Tibial nerve (tissue), 4 donors: Measurements from ENCODE around the gene NDUFS5. TPM values are rescaled to one million over a fixed set of nuclear protein-coding genes. Genes with fewer than 3 reads are reported as not detected.
"Not testable (repeated sequence)": the region's sequence is repeated elsewhere in the genome, so short reads cannot be mapped to it uniquely, and the experiment has no call there.

Experiments
- DNase-seq, 2 donors: peaks; one replicate each; pipeline ENCODE4 v3.0.0-alpha.2; 2019; ENCODE audit warnings: low spot score in 2 of 2
- H3K27ac ChIP-seq, 4 donors: fragments of 200-600 bp; sonication (generic) in 3 of 4; one replicate each; pipeline ENCODE4 v1.5.1; 2017 to 2019; ENCODE audit warnings: mild to moderate bottlenecking in 1 of 4
- H3K27me3 ChIP-seq, 2 donors: fragments of 200-600 bp; sonication (generic) in 1 of 2; one replicate each; pipeline versions ENCODE4 v1.5.1 to v1.6.0; 2017 to 2019
- H3K36me3 ChIP-seq, 3 donors: fragments of 200-600 bp; sonication (generic); one replicate each; pipeline ENCODE4 v1.5.1; 2018 to 2019
- H3K4me1 ChIP-seq, 4 donors: fragments of 200-600 bp; sonication (generic) in 3 of 4; one replicate each; pipeline ENCODE4 v1.5.1; 2017 to 2019
- H3K4me3 ChIP-seq, 4 donors: fragments of 200-600 bp; sonication (generic) in 3 of 4; one replicate each; pipeline ENCODE4 v1.5.1; 2017 to 2019; ENCODE audit warnings: mild to moderate bottlenecking in 1 of 4, moderate library complexity in 1 of 4
- H3K9me3 ChIP-seq, 4 donors: fragments of 200-600 bp; sonication (generic) in 3 of 4; one replicate each; pipeline ENCODE4 v1.5.1; 2017 to 2019
- CTCF ChIP-seq, 5 experiments: fragments of 200-600 bp in 3 of 5; fragments of 450-650 bp in 2 of 5; sonication (generic) in 3 of 5; IDR thresholded peaks; one replicate each; pipeline ENCODE4 v1.5.1; 2016 to 2019; ENCODE audit warnings: antibody characterized with exemption in 5 of 5, mild to moderate bottlenecking in 3 of 5, moderate library complexity in 2 of 5
- EP300 ChIP-seq, 2 donors: sonication (generic); formaldehyde crosslinking; IDR thresholded peaks; one replicate each; pipeline ENCODE4 v1.6.1; 2017; ENCODE audit warnings: antibody characterized with exemption in 2 of 2, mild to moderate bottlenecking in 1 of 2
- POLR2A ChIP-seq, 2 donors: fragments of 450-650 bp; IDR thresholded peaks; one replicate each; pipeline ENCODE4 v1.6.1; 2017; ENCODE audit warnings: antibody characterized with exemption in 2 of 2, mild to moderate bottlenecking in 2 of 2, moderate library complexity in 2 of 2
- WGBS, 2 donors: methylation state at CpG; one replicate each; pipeline ENCODE4 v1.1.5; 2018; 5-methylcytosine and 5-hydroxymethylcytosine counted together
- total RNA-seq, 4 donors: library from RNA; depleted of rRNA; stranded (reverse); fragments of >200 nt; gene quantifications; one replicate each; pipeline ENCODE4 v1.1.0, GENCODE V29; 2016

Gene NDUFS5
- total RNA-seq, 4 donors from 2014 or later: 281 to 424 (median 345) TPM

DNA sequence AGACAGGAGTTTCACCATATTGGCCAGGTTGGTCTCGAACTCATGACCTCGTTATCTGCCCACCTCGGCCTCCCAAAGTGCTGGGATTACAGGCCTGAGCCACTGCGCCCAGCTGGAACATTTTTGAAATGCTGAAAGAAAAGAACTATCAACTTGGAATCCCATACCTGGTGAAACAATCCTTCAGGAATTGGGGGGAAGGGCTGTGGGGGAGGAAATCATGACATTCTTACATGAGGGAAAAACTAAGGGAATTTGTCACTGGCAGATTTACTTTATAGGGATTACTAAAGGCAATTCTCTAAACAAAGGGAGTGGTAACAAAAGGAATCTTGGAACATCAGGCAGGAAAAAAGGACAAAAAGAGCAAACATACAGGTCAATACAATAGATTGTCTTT, 25.8 kb downstream of the NDUFS5 start:
- no peaks in the 10 kb centered on the region for H3K4me1 ChIP-seq
- no peak overlapping the region for H3K27ac ChIP-seq
- no peak for DNase-seq
- H3K4me3 ChIP-seq: no peak overlapping the region
- peaks cover 0 to 34% (median 0%) of the 10 kb centered on the region in 3 donors for H3K36me3 ChIP-seq
- TF ChIP-seq POLR2A (IDR thresholded peaks at IDR 0.05): no peak
- TF ChIP-seq EP300 (IDR thresholded peaks at IDR 0.05): no peak
- no peak for TF ChIP-seq CTCF (IDR thresholded peaks at IDR 0.05)
- H3K9me3 ChIP-seq: no peaks in the 10 kb centered on the region
- H3K27me3 ChIP-seq: no peaks in the 10 kb centered on the region
- WGBS, 2 donors: 92% methylated on average over 4 of the region's 4 CpGs

- not testable (repeated sequence) for H3K4me1 ChIP-seq, H3K27ac ChIP-seq, H3K4me3 ChIP-seq, DNase-seq, H3K9me3 ChIP-seq, H3K27me3 ChIP-seq
- 83 to 85% methylated on average over 8 of the region's 8 CpGs for WGBS, 2 donors
- peaks cover 0 to 20% (median 0%) of the 10 kb centered on the region in 3 donors for H3K36me3 ChIP-seq
Observed at GRCh38 chr1:39055213-39055710, 29.1 kb downstream of the NDUFS5 start.

GRCh38 chr1:39061516-39061915, 35.4 kb downstream of the NDUFS5 start:
- H3K27me3 ChIP-seq, H3K9me3 ChIP-seq, H3K4me1 ChIP-seq, H3K4me3 ChIP-seq, DNase-seq, H3K27ac ChIP-seq: not testable (repeated sequence)
- WGBS, 2 donors: 95% methylated on average over 7 of the region's 7 CpGs
- H3K36me3 ChIP-seq: peaks cover 0 to 31% (median 0%) of the 10 kb centered on the region in 3 donors

DNA sequence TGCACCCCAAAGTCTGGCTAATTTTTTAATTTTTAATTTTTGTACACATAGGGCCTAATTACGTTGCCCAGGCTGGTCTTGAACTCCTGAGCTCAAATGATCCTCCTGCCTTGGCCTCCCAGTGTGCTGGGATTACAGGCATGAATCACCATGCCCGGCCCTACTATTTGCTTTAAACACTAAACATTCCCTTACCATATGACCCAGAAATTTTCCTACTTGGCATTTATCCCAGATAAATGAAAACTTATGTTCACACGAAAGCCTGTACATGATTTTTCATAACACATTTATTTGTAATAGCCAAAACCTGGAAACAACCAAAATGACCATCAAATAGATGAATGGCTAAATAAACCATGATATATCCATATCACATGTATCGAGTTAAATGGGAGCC, 35.8 kb downstream of the NDUFS5 start:
- 71 to 82% methylated on average over 4 of the region's 4 CpGs for WGBS, 2 donors
- TF ChIP-seq CTCF (IDR thresholded peaks at IDR 0.05) (no peak), EP300 (IDR thresholded peaks at IDR 0.05) (no peak), POLR2A (IDR thresholded peaks at IDR 0.05) (no peak)
- no peak for DNase-seq

GRCh38 chr1:39063191-39063590, 37.0 kb downstream of the NDUFS5 start:
- H3K4me3 ChIP-seq: no peak overlapping the region
- no peak overlapping the region for H3K27ac ChIP-seq
- TF ChIP-seq CTCF (IDR thresholded peaks at IDR 0.05) (no peak), POLR2A (IDR thresholded peaks at IDR 0.05) (no peak), EP300 (IDR thresholded peaks at IDR 0.05) (no peak)
- H3K9me3 ChIP-seq: no peaks in the 10 kb centered on the region
- peaks cover 0 to 21% (median 0%) of the 10 kb centered on the region in 3 donors for H3K36me3 ChIP-seq
- H3K4me1 ChIP-seq: no peaks in the 10 kb centered on the region
- no peaks in the 10 kb centered on the region for H3K27me3 ChIP-seq
- 77% methylated on average over 7 of the region's 7 CpGs for WGBS, 2 donors
- DNase-seq: no peak

More for the DNA sequence above, 35.8 kb downstream of the NDUFS5 start:
- Histone ChIP-seq H3K4me3 (no peak overlapping the region), H3K27ac (no peak overlapping the region), H3K36me3 (peaks cover 0 to 31% (median 0%) of the 10 kb centered on the region in 3 donors), H3K27me3 (no peaks in the 10 kb centered on the region), H3K4me1 (no peaks in the 10 kb centered on the region), H3K9me3 (no peaks in the 10 kb centered on the region)

DNA sequence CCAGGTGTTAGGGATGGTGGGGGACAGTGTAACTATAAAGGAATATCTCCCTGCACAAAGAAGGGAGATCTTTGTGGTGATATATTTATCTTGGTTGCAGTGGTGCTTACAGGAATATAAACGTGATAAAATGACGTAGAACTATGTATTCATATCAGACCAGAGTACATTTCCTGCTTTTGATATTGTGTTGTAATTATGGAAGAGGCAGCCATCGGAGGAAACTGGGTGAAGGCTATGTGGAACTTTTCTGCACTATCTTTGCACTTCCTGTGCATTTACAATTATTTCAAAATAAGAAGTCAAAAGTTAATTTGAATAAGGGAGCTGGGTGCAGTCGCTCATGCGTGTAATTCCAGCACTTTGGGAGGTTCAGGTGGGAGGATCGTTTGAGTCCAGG, 37.6 kb downstream of the NDUFS5 start:
- TF ChIP-seq CTCF (IDR thresholded peaks at IDR 0.05) (no peak), EP300 (IDR thresholded peaks at IDR 0.05) (no peak), POLR2A (IDR thresholded peaks at IDR 0.05) (no peak)
- 68 to 71% methylated on average over 6 of the region's 6 CpGs for WGBS, 2 donors
- no peak overlapping the region for H3K4me3 ChIP-seq
- H3K27ac ChIP-seq: no peak overlapping the region
- peaks cover 0 to 17% (median 0%) of the 10 kb centered on the region in 3 donors for H3K36me3 ChIP-seq
- H3K4me1 ChIP-seq: no peaks in the 10 kb centered on the region
- DNase-seq: no peak
- no peaks in the 10 kb centered on the region for H3K9me3 ChIP-seq
- H3K27me3 ChIP-seq: no peaks in the 10 kb centered on the region
